ENCODE data around the gene AADAC.

AADAC gene

DNA sequence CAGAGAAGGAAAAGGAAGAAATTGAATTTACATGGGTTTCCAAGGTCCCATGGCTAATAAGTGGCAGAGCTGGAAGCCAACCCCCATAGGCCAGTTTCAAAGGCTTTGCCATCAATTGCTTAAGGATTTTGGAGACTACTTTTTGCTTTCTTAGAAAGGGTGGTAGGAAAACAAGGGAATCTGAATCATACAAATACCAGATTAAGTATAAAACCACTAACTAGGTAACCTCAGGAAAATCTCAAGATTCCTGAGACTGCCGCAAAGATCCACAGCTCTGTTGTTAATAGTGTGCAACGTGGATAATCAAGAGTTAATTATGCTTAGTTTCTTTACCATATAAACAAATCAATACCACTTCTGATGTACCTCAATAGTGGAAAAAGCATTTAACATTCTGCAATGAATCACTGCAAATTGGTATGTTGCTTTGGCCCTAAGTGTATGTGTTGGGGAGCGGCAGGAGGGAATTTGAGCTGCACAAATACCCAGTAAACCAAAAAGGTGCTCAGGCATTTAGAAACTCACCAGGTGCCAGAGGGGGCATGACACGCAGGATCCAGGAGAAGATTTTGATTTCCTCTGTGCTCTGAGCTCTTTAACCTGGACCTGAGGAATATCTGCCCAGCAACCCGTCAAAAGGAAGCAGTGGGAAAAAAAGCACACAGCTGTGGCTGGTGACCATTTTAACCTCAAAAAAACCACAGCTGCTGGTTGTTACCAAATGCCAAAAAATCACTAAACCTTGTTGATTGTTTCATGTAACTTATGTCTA is 22.0 kb downstream of the AADAC start:
- H3K27ac ChIP-seq: no peak overlapping the region
- H3K4me1 ChIP-seq: no peaks in the 10 kb centered on the region
- no peak overlapping the region for H3K9ac ChIP-seq
- no peaks in the 10 kb centered on the region for H3K9me3 ChIP-seq (ENCODE audit: control insufficient read depth, low read length)
- TF ChIP-seq, protein P1, sequence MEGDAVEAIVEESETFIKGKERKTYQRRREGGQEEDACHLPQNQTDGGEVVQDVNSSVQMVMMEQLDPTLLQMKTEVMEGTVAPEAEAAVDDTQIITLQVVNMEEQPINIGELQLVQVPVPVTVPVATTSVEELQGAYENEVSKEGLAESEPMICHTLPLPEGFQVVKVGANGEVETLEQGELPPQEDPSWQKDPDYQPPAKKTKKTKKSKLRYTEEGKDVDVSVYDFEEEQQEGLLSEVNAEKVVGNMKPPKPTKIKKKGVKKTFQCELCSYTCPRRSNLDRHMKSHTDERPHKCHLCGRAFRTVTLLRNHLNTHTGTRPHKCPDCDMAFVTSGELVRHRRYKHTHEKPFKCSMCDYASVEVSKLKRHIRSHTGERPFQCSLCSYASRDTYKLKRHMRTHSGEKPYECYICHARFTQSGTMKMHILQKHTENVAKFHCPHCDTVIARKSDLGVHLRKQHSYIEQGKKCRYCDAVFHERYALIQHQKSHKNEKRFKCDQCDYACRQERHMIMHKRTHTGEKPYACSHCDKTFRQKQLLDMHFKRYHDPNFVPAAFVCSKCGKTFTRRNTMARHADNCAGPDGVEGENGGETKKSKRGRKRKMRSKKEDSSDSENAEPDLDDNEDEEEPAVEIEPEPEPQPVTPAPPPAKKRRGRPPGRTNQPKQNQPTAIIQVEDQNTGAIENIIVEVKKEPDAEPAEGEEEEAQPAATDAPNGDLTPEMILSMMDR (IDR thresholded peaks at IDR 0.05): no peak
- no peaks in the 10 kb centered on the region for H3K79me2 ChIP-seq
- no peak overlapping the region for H2AFZ ChIP-seq
- no peak overlapping the region for H3K4me3 ChIP-seq (ENCODE audit: low read depth, low read length)
- no peak overlapping the region for H3K4me2 ChIP-seq (ENCODE audit: low read length)
- no peaks in the 10 kb centered on the region for H3K36me3 ChIP-seq (ENCODE audit: control insufficient read depth, insufficient read depth, low read length)
- H3K27me3 ChIP-seq (ENCODE audit: control insufficient read depth, insufficient read depth, low read length): no peaks in the 10 kb centered on the region

GRCh38 chr3:151837057-151837456 is 23.1 kb downstream of the AADAC start:
- H3K27me3 ChIP-seq (ENCODE audit: control insufficient read depth, insufficient read depth, low read length): no peaks in the 10 kb centered on the region
- no peaks in the 10 kb centered on the region for H3K79me2 ChIP-seq
- no peak overlapping the region for H3K4me2 ChIP-seq (ENCODE audit: low read length)
- H3K4me3 ChIP-seq (ENCODE audit: low read depth, low read length): no peak overlapping the region
- H3K27ac ChIP-seq: no peak overlapping the region
- H3K9me3 ChIP-seq (ENCODE audit: control insufficient read depth, low read length): no peaks in the 10 kb centered on the region
- TF ChIP-seq, protein P1 (IDR thresholded peaks at IDR 0.05): no peak
- no peak overlapping the region for H3K9ac ChIP-seq
- no peaks in the 10 kb centered on the region for H3K4me1 ChIP-seq
- no peaks in the 10 kb centered on the region for H3K36me3 ChIP-seq (ENCODE audit: control insufficient read depth, insufficient read depth, low read length)
- H2AFZ ChIP-seq: no peak overlapping the region

DNA sequence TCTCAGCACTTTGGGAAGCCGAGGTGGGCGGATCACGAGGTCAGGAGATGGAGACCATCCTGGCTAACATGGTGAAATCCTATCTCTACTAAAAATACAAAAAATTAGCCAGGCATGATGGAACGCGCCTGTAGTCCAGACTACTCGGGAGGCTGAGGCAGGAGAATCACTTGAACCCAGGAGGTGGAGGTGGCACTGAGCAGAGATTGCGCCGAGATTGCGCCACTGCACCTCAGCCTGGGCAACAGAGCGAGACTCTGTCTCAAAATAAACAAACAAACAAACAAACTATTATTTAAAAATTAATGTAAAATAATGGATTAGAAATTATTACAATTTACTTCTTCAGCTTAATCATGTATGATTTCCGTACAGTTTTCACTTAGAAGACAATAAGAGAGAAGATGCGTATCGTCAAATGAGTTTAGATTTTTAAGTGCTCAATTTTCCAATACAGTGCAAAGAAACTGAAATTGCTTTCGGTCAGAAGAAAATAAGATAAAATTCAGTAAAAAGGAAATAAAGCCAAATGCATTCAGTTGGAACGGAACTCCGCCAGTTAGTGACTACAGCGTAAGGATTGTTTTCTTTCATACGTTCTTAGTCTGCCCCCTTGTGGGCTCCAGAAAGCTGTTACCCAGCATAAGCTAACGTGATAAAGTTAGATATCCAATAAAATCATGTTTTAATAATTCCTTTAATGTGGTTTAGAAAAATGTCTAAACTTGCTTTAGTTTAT is 24.8 kb downstream of the AADAC start:
- TF ChIP-seq, protein P1 (IDR thresholded peaks at IDR 0.05): peak; percentile 45
- no peak overlapping the region for H3K9ac ChIP-seq
- H3K4me3 ChIP-seq (ENCODE audit: low read depth, low read length): peak overlapping the region; percentile 47
- no peaks in the 10 kb centered on the region for H3K79me2 ChIP-seq
- H3K36me3 ChIP-seq (ENCODE audit: control insufficient read depth, insufficient read depth, low read length): no peaks in the 10 kb centered on the region
- H3K27ac ChIP-seq: no peak overlapping the region
- H2AFZ ChIP-seq: no peak overlapping the region
- H3K4me2 ChIP-seq (ENCODE audit: low read length): peak overlapping the region; percentile 70
- H3K4me1 ChIP-seq: no peaks in the 10 kb centered on the region
- no peaks in the 10 kb centered on the region for H3K27me3 ChIP-seq (ENCODE audit: control insufficient read depth, insufficient read depth, low read length)
- no peaks in the 10 kb centered on the region for H3K9me3 ChIP-seq (ENCODE audit: control insufficient read depth, low read length)

- H2AFZ ChIP-seq: no peak overlapping the region
- H3K4me1 ChIP-seq: no peaks in the 10 kb centered on the region
- TF ChIP-seq, protein P1 (IDR thresholded peaks at IDR 0.05): no peak
Measured at GRCh38 chr3:151839313-151839631, 25.4 kb downstream of the AADAC start.

More at GRCh38 chr3:151839313-151839631, 25.4 kb downstream of the AADAC start:
- no peak overlapping the region for H3K9ac ChIP-seq
- H3K27ac ChIP-seq: no peak overlapping the region
- no peaks in the 10 kb centered on the region for H3K9me3 ChIP-seq (ENCODE audit: control insufficient read depth, low read length)
- no peaks in the 10 kb centered on the region for H3K27me3 ChIP-seq (ENCODE audit: control insufficient read depth, insufficient read depth, low read length)
- no peaks in the 10 kb centered on the region for H3K79me2 ChIP-seq
- peak overlapping the region; percentile 47 for H3K4me3 ChIP-seq (ENCODE audit: low read depth, low read length)
- H3K36me3 ChIP-seq (ENCODE audit: control insufficient read depth, insufficient read depth, low read length): no peaks in the 10 kb centered on the region
- no peak overlapping the region for H3K4me2 ChIP-seq (ENCODE audit: low read length)
